Measurements from ENCODE around the gene KTI12. TPM values are rescaled to one million over a fixed set of nuclear protein-coding genes. Genes with fewer than 3 reads are reported as not detected.
"Not testable (repeated sequence)": the region's sequence is repeated elsewhere in the genome, so short reads cannot be mapped to it uniquely, and the experiment has no call there.

Gene KTI12
- total RNA-seq, 1 donor from 2014 or later = 8.6 TPM

DNA sequence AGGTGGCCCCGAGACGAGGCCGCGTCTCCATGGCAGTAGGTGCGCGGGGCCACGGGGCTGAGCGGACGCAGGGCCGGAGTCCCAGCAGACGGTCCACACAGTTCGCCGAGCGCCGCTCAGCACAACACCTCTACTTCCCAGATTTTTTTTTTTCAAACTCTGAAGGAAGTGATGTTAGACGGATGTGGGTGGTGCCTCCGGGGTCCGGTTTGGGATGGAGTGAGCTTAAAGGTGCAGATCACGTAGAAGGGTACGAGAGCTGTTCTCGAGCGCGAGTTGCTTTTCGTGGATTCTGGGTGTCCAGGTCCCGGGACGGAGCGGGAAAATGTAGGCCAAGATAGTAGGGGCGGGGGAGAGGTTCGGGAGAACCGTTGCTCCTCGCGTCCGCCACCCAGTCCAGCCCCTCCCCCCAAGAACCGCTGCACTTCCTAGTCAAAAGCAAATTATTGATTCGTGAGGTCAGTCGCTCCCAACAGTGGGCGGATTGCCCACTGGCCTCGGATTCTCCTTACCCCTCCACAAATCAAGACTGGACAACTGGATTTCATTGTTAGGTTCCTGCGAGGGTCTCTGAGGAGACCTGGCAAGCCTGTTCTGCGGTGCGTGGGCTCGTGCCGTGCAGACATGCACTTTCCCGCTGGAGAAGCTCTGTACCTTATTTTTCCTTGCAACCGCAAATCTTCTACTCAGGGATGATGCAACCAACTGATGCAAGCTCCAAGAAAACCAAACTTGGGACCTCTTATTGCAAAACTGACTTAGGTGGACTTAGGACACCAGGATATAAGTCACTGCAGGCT, 21.7 kb upstream of the KTI12 start, which contains the start of gene TXNDC12:
TSS of gene TXNDC12 (minus strand) at position 126 of the 800 bp plus-strand sequence. CDS start at position 31, 95 bp downstream.
- H3K4me1 Mint-ChIP-seq (ENCODE audit: low read depth, unreplicated experiment) = peaks cover 16% of the 10 kb centered on the region
- peak within 1 kb of the TSS; percentile 95 for H3K4me3 Mint-ChIP-seq (ENCODE audit: unreplicated experiment)
- H3K9me3 Mint-ChIP-seq (ENCODE audit: unreplicated experiment) = peaks cover 17% of the 10 kb centered on the region
- peak; percentile 77 for DNase-seq
- peaks cover 6% of the 10 kb centered on the region for H3K27me3 Mint-ChIP-seq (ENCODE audit: unreplicated experiment)
- no peaks in the 10 kb centered on the region for H3K36me3 Mint-ChIP-seq (ENCODE audit: unreplicated experiment)
- peak within 1 kb of the TSS; percentile 100 for H3K27ac Mint-ChIP-seq (ENCODE audit: unreplicated experiment)
- TF ChIP-seq, protein P1, sequence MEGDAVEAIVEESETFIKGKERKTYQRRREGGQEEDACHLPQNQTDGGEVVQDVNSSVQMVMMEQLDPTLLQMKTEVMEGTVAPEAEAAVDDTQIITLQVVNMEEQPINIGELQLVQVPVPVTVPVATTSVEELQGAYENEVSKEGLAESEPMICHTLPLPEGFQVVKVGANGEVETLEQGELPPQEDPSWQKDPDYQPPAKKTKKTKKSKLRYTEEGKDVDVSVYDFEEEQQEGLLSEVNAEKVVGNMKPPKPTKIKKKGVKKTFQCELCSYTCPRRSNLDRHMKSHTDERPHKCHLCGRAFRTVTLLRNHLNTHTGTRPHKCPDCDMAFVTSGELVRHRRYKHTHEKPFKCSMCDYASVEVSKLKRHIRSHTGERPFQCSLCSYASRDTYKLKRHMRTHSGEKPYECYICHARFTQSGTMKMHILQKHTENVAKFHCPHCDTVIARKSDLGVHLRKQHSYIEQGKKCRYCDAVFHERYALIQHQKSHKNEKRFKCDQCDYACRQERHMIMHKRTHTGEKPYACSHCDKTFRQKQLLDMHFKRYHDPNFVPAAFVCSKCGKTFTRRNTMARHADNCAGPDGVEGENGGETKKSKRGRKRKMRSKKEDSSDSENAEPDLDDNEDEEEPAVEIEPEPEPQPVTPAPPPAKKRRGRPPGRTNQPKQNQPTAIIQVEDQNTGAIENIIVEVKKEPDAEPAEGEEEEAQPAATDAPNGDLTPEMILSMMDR (IDR thresholded peaks at IDR 0.05; ENCODE audit: partially characterized antibody, unreplicated experiment) = no peak

DNA sequence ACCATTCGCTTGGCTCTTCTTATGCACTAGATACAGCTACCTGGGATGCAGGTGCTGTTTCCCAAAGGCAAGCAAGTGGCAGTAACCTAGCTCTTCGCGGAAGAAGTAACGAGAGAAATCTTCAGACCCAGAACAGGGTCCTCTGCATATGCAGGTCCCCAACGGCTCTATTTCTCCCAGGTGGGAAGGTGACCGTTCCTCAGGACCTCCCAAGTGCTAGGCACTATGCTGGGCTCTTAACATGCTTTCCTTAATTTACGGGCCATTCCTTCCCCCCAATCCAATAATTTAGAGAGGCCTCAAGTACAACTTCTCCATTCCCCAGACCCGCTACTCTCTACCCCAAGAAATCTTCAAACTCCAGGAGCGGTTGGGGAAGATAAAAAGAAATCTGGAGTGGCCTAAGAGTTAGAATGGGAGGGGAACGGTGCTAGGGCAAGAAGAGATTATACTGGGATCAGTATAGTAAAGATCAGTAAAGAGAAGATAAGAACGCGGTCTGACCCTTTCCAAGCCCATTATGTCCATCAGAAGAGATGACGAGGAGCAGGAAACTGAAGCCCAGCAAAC, 21.0 kb upstream of the KTI12 start:
- H3K4me1 Mint-ChIP-seq (ENCODE audit: low read depth, unreplicated experiment) = peaks cover 16% of the 10 kb centered on the region
- TF ChIP-seq, protein P1 (IDR thresholded peaks at IDR 0.05; ENCODE audit: partially characterized antibody, unreplicated experiment) = no peak
- H3K9me3 Mint-ChIP-seq (ENCODE audit: unreplicated experiment) = peaks cover 17% of the 10 kb centered on the region
- DNase-seq = no peak
- peak overlapping the region; percentile 95 for H3K4me3 Mint-ChIP-seq (ENCODE audit: unreplicated experiment)
- H3K27me3 Mint-ChIP-seq (ENCODE audit: unreplicated experiment) = peaks cover 6% of the 10 kb centered on the region
- peak overlapping the region; percentile 100 for H3K27ac Mint-ChIP-seq (ENCODE audit: unreplicated experiment)
- H3K36me3 Mint-ChIP-seq (ENCODE audit: unreplicated experiment) = no peaks in the 10 kb centered on the region

DNA sequence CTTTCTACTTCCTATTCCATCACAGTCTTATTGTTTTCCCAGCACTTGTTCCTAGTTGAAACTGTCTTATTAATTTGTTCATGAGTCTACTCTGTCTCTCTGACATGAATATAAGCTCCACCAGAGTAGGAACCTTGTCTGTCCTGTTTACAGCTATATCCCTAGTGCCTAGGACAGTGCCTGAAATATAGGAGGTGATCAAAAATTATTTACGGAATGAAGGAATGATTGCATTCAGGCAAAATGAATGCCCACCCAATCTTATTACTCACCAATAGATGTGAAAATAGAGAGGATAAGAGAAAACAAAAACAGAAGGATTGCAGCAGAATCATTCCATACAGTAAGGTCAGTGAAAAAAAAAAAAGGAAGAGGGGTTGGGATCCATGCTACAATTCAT, 20.3 kb upstream of the KTI12 start:
- Mint-ChIP-seq H3K36me3 (ENCODE audit: unreplicated experiment) (no peaks in the 10 kb centered on the region), H3K9me3 (ENCODE audit: unreplicated experiment) (peaks cover 17% of the 10 kb centered on the region), H3K4me1 (ENCODE audit: low read depth, unreplicated experiment) (peaks cover 13% of the 10 kb centered on the region), H3K27me3 (ENCODE audit: unreplicated experiment) (peaks cover 6% of the 10 kb centered on the region), H3K27ac (ENCODE audit: unreplicated experiment) (no peak overlapping the region), H3K4me3 (ENCODE audit: unreplicated experiment) (peak overlapping the region; percentile 95)
- TF ChIP-seq, protein P1 (IDR thresholded peaks at IDR 0.05; ENCODE audit: partially characterized antibody, unreplicated experiment) = no peak
- no peak for DNase-seq

DNA sequence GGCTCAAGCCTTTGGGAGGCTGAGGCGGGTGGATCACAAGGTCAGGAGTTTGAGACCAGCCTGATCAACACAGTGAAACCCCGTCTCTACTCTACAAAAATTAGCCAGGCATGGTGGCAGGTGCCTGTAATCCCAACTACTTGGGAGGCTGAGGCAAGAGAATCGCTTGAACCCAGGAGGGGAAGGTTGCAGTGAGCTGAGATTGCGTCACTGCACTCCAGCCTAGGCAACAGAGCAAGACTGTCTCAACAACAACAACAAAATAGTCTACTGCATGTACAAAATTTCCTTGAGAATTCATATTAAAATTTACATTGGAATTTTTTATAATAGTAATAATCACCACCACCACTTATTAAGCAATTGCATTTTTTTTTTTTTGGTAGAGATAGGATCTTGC, 15.7 kb upstream of the KTI12 start:
- not testable (repeated sequence) for H3K4me3 Mint-ChIP-seq (ENCODE audit: unreplicated experiment); H3K27me3 Mint-ChIP-seq (ENCODE audit: unreplicated experiment); H3K36me3 Mint-ChIP-seq (ENCODE audit: unreplicated experiment); H3K27ac Mint-ChIP-seq (ENCODE audit: unreplicated experiment); DNase-seq; H3K9me3 Mint-ChIP-seq (ENCODE audit: unreplicated experiment); H3K4me1 Mint-ChIP-seq (ENCODE audit: low read depth, unreplicated experiment)

DNA sequence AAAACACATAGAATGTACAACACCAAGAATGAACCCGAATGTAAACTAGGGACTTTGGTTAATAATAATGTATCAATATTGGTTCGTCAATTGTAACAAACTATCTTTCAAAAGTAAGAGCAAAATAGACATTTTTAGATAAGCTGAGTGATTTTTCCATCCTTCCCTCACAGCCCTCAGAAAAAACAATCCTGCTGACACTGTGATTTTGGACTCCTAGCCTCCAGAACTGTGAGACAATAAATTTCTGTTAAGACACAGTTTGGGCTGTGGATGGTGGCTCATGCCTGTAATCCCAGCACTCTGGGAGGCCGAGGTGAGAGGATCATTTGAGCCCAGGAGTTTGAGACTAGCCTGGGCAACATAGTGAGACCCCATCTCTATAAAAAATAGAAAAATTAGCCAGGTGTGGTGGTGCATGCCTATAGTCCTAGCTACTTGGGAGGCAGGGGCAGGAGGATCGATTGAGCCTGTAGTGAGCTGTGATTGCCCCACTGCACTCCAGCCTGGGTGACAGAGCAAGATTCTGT, 12.1 kb upstream of the KTI12 start:
- not testable (repeated sequence) for H3K36me3 Mint-ChIP-seq (ENCODE audit: unreplicated experiment); H3K9me3 Mint-ChIP-seq (ENCODE audit: unreplicated experiment); H3K4me3 Mint-ChIP-seq (ENCODE audit: unreplicated experiment); H3K4me1 Mint-ChIP-seq (ENCODE audit: low read depth, unreplicated experiment); H3K27me3 Mint-ChIP-seq (ENCODE audit: unreplicated experiment); DNase-seq; H3K27ac Mint-ChIP-seq (ENCODE audit: unreplicated experiment)

DNA sequence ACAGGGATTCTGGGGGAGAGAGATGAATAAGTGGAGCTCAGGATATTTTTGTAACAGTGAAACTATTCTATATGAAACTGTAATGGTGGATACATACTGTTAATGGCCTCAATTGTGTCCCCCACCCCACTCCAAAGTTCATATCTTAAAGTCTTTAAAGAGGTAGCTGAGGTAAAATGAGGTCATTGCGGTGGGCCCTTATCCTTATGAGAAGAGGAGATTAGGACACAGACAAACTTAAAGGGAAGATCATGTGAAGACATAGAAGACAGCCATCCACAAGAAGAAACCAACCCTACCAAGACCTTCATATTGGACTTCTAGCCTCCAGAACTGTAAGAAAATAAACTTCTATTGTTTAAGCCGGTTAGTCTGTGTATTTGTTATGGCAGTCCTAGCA, 11.6 kb upstream of the KTI12 start:
- Mint-ChIP-seq H3K27ac (ENCODE audit: unreplicated experiment) (no peak overlapping the region), H3K4me1 (ENCODE audit: low read depth, unreplicated experiment) (no peaks in the 10 kb centered on the region), H3K9me3 (ENCODE audit: unreplicated experiment) (no peaks in the 10 kb centered on the region), H3K27me3 (ENCODE audit: unreplicated experiment) (no peaks in the 10 kb centered on the region), H3K36me3 (ENCODE audit: unreplicated experiment) (no peaks in the 10 kb centered on the region), H3K4me3 (ENCODE audit: unreplicated experiment) (no peak overlapping the region)
- TF ChIP-seq, protein P1 (IDR thresholded peaks at IDR 0.05; ENCODE audit: partially characterized antibody, unreplicated experiment) = no peak
- DNase-seq = no peak

Data from glutamatergic neuron (in vitro differentiated cells).